Measurements from ENCODE around the gene MLPH.

MLPH gene

GRCh38 chr2:237567276-237568029 is 80.4 kb downstream of the MLPH start:
- DNase-seq (ENCODE audit: low read depth, low spot score) = no peak

DNA sequence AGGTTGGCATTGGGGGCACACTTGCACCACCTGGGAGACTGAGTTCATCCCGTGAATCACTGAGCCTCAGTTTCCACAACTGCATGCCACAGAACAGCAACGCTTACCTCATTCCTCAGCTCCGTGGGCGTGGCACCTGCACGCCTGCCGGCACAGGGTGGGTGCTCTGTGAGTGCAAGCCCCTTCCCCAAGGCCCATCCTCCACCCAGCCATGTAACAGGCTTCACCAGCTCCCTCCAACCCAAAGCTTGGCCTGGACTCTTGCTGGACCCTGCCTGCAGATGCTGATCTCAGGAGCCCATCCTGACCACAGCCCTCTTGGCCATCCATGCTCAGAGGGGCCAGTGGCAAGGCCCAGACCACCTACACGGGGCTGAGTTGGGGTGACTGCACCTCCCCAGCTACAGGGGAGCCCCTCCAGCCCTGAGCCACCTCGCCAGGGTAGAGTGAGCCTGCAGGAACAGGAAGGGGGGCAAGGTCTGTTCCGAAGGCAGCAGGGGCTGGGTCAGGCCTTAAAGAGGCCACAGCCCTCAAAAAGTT is 81.1 kb downstream of the MLPH start:
- no peak for DNase-seq (ENCODE audit: low read depth, low spot score)

DNA sequence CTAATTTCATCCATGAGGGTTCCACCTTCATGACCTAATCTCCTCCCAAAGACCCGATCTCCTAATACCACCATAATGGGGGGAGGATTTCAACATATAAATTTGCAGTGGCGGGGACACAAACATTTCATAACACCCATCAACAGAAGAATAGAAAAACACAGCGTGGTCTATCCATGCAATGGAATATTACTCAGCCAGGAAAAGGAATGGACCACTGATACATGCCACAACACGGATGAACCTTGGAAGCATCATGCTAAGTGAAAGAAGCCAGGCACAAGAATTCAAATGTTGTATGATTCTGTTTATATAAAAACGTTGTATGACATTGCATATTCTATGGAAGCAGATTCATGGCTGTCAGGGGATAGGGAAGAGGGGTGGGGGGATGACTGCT is 82.0 kb downstream of the MLPH start:
- DNase-seq (ENCODE audit: low read depth, low spot score) = no peak

DNA sequence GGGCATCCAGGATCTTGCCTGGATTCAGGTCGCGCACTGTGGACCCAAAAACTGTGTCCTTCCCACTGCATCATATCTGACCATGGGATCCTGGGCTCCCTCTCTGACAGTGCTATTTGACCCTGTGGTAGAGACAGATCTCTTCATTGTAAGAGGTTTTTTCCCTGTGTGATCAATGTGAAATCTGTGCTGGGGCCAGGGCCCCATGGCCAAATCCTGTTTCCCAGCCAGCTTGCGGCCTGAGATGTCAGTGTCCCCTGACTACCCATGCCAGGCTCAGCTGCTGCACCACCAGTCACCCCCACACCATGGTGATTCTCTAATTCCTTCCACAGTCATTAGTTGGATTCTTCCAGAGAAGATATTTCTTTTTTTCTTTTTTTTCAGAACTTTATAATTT is 82.8 kb downstream of the MLPH start:
- DNase-seq (ENCODE audit: low read depth, low spot score) = no peak

- no peak for DNase-seq (ENCODE audit: low read depth, low spot score)
These were observed 83.8 kb downstream of the MLPH start for GRCh38 chr2:237570776-237571335.

- DNase-seq (ENCODE audit: low read depth, low spot score) = no peak
These were observed 84.5 kb downstream of the MLPH start for GRCh38 chr2:237571551-237571950.

- DNase-seq (ENCODE audit: low read depth, low spot score) = peak; percentile 68
These were observed 85.1 kb downstream of the MLPH start for GRCh38 chr2:237572021-237572741.

- no peak for DNase-seq (ENCODE audit: low read depth, low spot score)
These were observed 85.7 kb downstream of the MLPH start for GRCh38 chr2:237572742-237573101.

DNA sequence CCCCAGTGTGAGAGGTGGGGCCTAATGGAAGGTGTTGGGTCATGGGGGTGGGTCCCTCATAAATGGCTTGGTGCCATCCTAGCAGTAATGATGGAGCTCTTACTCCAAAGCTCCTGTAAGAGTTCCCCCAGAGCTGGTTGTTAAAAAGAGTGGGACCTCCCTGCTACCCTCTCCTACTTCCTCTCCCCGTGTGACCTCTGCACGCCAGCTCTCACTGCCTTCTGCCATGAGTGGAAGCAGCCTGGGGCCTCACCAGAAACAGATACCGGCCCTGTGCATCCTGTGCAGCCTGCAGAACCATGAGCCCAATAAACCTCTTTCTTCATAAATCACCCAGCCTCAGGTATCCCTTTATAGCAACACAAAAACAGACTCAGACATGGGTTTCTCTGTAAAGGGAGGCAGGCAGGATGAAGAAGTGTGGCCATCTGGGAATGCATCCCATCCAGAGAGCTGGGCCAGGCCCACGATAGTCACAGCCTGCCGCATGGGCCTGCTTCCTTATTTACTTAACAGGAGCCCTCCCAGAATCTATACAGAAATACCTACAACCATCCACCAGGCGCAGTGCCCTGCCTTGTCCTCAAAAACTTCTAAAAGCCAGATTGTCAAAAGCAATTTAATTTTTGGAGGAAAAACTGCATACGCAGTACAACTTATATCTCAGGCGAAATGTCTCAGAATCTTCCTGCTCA is 86.8 kb downstream of the MLPH start:
- no peak for DNase-seq (ENCODE audit: low read depth, low spot score)

GRCh38 chr2:237574467-237574866 is 87.4 kb downstream of the MLPH start:
- no peak for DNase-seq (ENCODE audit: low read depth, low spot score)

- DNase-seq (ENCODE audit: low read depth, low spot score) = no peak
These were observed 88.1 kb downstream of the MLPH start for GRCh38 chr2:237574894-237575868.

GRCh38 chr2:237575869-237576862 is 89.1 kb downstream of the MLPH start:
- DNase-seq (ENCODE audit: low read depth, low spot score) = no peak

DNA sequence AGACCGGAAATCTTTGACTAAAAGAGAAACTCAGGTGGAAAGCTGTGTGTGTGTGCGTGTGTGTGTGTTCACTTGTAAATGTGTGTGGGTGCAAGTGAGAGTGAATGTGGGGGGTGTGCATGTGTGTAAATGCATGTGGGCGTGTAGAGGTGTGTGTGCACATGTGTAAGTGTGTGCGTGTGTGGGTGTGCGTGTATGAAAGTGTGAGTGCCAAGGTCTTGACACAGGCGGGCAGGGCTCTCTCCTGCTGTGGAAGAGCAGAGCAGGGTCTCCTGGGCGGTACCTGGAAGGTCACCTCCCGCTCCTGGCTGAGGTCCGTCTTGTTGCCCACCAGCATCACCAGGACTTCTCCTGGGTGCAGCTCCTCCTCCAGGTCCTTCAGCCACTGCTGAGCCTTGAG is 89.9 kb downstream of the MLPH start:
- DNase-seq (ENCODE audit: low read depth, low spot score) = no peak

GRCh38 chr2:237577458-237577857 is 90.4 kb downstream of the MLPH start:
- no peak for DNase-seq (ENCODE audit: low read depth, low spot score)

DNA sequence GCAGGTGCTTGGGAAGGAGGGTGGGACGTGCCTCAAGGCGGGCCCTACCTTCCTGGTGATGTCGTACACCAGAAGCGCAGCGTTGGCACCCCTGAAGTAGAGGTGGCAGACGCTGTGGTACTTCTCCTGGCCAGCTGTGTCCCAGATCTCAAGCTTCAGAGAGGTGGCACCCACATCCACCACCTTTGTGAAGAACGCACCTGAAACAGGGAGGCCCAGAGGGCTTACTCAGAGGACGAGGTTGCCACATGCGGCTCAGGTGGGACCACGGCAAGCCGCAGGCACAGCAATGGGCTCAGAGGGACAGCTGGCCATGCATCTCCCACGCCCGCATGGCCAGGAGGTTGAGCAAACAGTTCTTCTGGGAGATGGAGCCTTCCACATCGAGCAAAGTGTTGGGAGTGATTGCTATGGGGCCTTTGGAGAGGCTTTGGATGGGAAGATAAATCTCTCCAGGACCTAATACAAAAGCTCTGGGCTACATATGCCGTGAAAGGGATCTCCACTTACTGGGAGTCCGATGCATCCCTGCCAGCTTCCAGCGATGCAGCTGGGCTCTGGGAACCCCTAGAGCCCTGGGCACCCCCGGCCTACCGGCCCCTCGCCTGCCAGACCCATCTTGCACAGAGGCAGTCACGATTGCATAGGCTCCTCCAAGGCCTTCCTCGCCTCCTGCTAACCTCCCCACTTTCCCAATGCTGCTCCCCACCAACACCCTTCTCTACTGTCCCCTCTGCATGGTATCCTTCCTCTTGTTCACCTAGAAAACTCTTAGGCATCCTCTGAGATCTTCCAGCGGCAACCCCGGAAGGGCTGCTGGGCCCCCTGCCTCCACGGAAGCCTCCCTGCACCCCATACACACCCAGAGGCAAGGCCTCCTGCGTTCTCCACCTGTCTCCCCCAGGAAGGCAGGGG is 91.2 kb downstream of the MLPH start:
- no peak for DNase-seq (ENCODE audit: low read depth, low spot score)

DNA sequence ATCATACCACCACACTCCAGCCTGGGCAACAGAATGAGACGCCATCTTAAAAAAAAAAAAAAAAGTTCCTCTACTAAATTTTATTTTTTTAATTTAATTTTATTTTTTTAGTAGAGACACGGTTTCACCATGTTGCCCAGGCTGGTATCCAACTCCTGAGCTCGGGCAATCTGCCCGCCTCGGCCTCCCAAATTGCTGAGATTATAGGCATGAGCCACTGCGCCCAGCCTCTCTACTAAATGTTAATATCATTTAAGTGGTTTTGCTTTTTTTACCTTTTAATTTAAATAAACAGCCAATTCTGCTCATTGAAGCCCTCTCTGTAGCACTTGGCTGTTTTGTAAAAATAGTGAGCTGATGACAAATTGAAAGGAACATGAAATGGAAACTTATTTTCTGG is 94.3 kb downstream of the MLPH start:
- no peak for DNase-seq (ENCODE audit: low read depth, low spot score)

- DNase-seq (ENCODE audit: low read depth, low spot score) = no peak
These were observed 95.0 kb downstream of the MLPH start for GRCh38 chr2:237581751-237582746.

Data from brain pericyte (primary cell).